SK-N-DZ (cell line): ENCODE measurements around the gene PDLIM4.

Experiments used
- DNase-seq: peaks from one replicate; pipeline ENCODE4 v3.0.0-alpha.2; 2015; ENCODE audit warnings: low spot score

PDLIM4 gene

GRCh38 chr5:132303589-132303988 lies 46.1 kb downstream of the PDLIM4 start:
- no peak for DNase-seq

GRCh38 chr5:132305420-132305819 lies 47.9 kb downstream of the PDLIM4 start:
- no peak for DNase-seq

GRCh38 chr5:132308701-132309100 lies 51.2 kb downstream of the PDLIM4 start:
- DNase-seq = no peak

GRCh38 chr5:132309679-132310078 lies 52.2 kb downstream of the PDLIM4 start:
- DNase-seq = no peak

GRCh38 chr5:132310141-132310834 lies 52.8 kb downstream of the PDLIM4 start:
- DNase-seq = no peak

GRCh38 chr5:132313366-132313765 lies 55.9 kb downstream of the PDLIM4 start:
- DNase-seq = no peak

- no peak for DNase-seq
Observed at GRCh38 chr5:132313961-132314432, 56.5 kb downstream of the PDLIM4 start.

- no peak for DNase-seq
Observed at GRCh38 chr5:132315529-132316067, 58.1 kb downstream of the PDLIM4 start.

GRCh38 chr5:132319975-132320374 lies 62.5 kb downstream of the PDLIM4 start:
- DNase-seq = no peak

GRCh38 chr5:132321109-132321721 lies 63.7 kb downstream of the PDLIM4 start:
- DNase-seq = no peak

- no peak for DNase-seq
Observed at GRCh38 chr5:132322266-132322665, 64.8 kb downstream of the PDLIM4 start.
